ENCODE data around the gene DYRK2.

DNA sequence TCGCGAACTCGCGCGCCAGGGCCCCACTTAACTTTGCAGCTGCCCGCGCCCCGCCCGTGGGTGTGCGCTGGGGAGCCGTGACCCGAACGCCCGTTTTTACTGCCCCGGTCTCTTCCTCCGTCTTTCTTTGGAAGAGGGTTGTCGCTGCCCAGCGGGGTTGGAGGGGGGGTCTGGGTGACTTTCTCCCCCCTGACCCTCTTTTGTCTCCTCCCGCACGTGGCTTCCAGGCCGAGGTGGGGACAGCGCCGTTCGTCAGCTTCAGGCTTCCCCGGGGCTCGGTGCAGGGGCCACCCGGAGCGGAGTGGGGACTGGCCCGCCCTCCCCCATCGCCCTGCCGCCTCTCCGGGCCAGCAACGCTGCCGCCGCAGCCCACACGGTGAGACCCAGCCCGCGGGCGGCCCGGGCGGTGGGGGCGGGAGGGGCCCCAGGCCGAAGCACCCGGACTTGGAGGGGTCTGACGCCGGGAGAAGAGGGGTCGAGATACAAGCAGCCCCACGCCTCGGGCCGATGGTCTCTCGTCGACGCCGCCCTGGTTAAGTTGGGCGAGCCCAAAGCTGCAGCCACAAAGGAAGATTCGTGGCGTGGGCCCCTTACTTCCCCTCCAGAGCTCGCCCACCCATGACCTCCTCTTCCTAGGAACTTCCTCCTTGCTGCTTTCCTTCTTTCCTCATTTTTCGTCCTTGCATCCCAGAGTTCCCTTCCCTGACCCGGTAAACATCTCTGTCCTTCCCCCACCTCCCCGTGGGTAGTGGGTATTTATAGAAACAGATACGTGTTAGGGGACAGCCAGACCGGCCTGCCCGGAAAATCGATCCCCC is 1.2 kb downstream of the DYRK2 start:
- TF ChIP-seq, protein P1, sequence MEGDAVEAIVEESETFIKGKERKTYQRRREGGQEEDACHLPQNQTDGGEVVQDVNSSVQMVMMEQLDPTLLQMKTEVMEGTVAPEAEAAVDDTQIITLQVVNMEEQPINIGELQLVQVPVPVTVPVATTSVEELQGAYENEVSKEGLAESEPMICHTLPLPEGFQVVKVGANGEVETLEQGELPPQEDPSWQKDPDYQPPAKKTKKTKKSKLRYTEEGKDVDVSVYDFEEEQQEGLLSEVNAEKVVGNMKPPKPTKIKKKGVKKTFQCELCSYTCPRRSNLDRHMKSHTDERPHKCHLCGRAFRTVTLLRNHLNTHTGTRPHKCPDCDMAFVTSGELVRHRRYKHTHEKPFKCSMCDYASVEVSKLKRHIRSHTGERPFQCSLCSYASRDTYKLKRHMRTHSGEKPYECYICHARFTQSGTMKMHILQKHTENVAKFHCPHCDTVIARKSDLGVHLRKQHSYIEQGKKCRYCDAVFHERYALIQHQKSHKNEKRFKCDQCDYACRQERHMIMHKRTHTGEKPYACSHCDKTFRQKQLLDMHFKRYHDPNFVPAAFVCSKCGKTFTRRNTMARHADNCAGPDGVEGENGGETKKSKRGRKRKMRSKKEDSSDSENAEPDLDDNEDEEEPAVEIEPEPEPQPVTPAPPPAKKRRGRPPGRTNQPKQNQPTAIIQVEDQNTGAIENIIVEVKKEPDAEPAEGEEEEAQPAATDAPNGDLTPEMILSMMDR (IDR thresholded peaks at IDR 0.05; ENCODE audit: low read depth, low read length, missing input control), result no peak
- TF ChIP-seq TAF1 (conservative IDR thresholded peaks at IDR 0.05) (no peak), YY1 (IDR thresholded peaks at IDR 0.05) (no peak)
- TF ChIP-seq, protein P2, sequence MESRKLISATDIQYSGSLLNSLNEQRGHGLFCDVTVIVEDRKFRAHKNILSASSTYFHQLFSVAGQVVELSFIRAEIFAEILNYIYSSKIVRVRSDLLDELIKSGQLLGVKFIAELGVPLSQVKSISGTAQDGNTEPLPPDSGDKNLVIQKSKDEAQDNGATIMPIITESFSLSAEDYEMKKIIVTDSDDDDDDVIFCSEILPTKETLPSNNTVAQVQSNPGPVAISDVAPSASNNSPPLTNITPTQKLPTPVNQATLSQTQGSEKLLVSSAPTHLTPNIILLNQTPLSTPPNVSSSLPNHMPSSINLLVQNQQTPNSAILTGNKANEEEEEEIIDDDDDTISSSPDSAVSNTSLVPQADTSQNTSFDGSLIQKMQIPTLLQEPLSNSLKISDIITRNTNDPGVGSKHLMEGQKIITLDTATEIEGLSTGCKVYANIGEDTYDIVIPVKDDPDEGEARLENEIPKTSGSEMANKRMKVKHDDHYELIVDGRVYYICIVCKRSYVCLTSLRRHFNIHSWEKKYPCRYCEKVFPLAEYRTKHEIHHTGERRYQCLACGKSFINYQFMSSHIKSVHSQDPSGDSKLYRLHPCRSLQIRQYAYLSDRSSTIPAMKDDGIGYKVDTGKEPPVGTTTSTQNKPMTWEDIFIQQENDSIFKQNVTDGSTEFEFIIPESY (IDR thresholded peaks at IDR 0.05), result no peak

Measured in liver (tissue), 3 donors.